Esophagus squamous epithelium (tissue), 5 donors: Measurements from ENCODE around the gene VAV3. TPM values are rescaled to one million over a fixed set of nuclear protein-coding genes. Genes with fewer than 3 reads are reported as not detected.
A peak's percentile ranks its signal among the peaks of the same experiment; 100 is the strongest.

Experiments
- DNase-seq: peaks from one replicate; lab custom pipeline; 2025; lab: John Stamatoyannopoulos, UW
- H3K27ac ChIP-seq, 4 donors: fragments of 200-600 bp; sonication (generic); one replicate each; pipeline ENCODE4 v1.5.1; 2016 to 2019; ENCODE audit warnings: mild to moderate bottlenecking in 1 of 4
- H3K27me3 ChIP-seq, 4 donors: fragments of 200-600 bp; sonication (generic); 1 replicate in 3 of 4; 2 replicates in 1 of 4; pipeline versions ENCODE4 v1.5.1 to v1.6.0; 2017 to 2021; ENCODE audit warnings: antibody characterized with exemption in 1 of 4
- H3K36me3 ChIP-seq, 3 donors: fragments of 200-600 bp; sonication (generic); one replicate each; pipeline ENCODE4 v1.5.1; 2016 to 2019
- H3K4me1 ChIP-seq, 3 donors: fragments of 200-600 bp; sonication (generic); one replicate each; pipeline ENCODE4 v1.5.1; 2017 to 2019
- H3K4me3 ChIP-seq, 4 donors: fragments of 200-600 bp; sonication (generic); 1 replicate in 3 of 4; 2 replicates in 1 of 4; pipeline ENCODE4 v1.5.1; 2016 to 2019; ENCODE audit warnings: mild to moderate bottlenecking in 2 of 4, moderate library complexity in 1 of 4
- H3K9me3 ChIP-seq, 3 donors: fragments of 200-600 bp; sonication (generic); one replicate each; pipeline ENCODE4 v1.5.1; 2016 to 2019
- POLR2A ChIP-seq, 4 donors: fragments of 450-650 bp; IDR thresholded peaks; one replicate each; pipeline ENCODE4 v1.6.1; 2017; ENCODE audit warnings: antibody characterized with exemption in 4 of 4, mild to moderate bottlenecking in 4 of 4, moderate library complexity in 3 of 4
- WGBS, 2 donors: methylation state at CpG; one replicate each; pipeline ENCODE4 v1.1.5; 2018; 5-methylcytosine and 5-hydroxymethylcytosine counted together
- intact Hi-C: fragments of 100-400 bp; cut with DNase I; formaldehyde crosslinking; loops from one replicate; pipeline ENCODE4 v1.15.0; 2022
- total RNA-seq, 4 donors: library from RNA; depleted of rRNA; stranded (reverse); fragments of >200 nt; gene quantifications; one replicate each; pipeline ENCODE4 v1.1.0, GENCODE V29; 2016
- TF ChIP-seq, protein P1 (sequence below), 6 experiments: fragments of 450-650 bp in 4 of 6; fragments of 200-600 bp in 2 of 6; sonication (generic) in 2 of 6; IDR thresholded peaks; one replicate each; pipeline ENCODE4 v1.5.1; 2016 to 2019; ENCODE audit warnings: antibody characterized with exemption in 6 of 6, mild to moderate bottlenecking in 4 of 6, moderate library complexity in 4 of 6
- donor health status: DM: yes; HTN: yes; CAD: no.

Gene VAV3
- total RNA-seq, 4 donors from 2014 or later = 43.4 to 126 (median 76.9) TPM

DNA sequence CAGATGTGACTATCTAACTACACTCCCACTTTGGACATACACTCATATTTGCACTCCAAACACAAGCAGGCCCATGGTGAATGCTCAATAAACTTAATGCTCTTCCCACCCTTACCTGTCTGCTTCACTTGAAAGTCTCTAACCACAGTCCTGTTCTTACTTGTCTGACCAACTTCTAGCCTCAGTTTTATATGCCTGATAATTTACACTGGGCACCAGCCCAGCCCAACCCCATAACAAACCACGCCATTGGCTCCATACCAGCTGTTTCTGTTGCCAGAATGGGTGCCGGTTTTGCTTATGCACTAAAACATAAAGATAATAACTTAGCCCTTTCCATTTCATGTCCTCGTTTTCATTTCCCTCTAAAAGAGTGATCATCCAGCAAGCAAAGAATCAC lies 428.7 kb downstream of the VAV3 start:
- Histone ChIP-seq H3K4me1 (peaks cover 19 to 70% (median 43%) of the 10 kb centered on the region in 3 donors), H3K4me3 (no peak overlapping the region), H3K27ac (peak overlapping the region; percentile 27 to 86 (median 82)), H3K36me3 (no peaks in the 10 kb centered on the region), H3K27me3 (no peaks in the 10 kb centered on the region), H3K9me3 (no peaks in the 10 kb centered on the region)
- intact Hi-C loops = no loop called here
- 17 to 21% methylated on average over 3 of the region's 3 CpGs for WGBS, 2 donors
- DNase-seq = no peak
- TF ChIP-seq, protein P1, sequence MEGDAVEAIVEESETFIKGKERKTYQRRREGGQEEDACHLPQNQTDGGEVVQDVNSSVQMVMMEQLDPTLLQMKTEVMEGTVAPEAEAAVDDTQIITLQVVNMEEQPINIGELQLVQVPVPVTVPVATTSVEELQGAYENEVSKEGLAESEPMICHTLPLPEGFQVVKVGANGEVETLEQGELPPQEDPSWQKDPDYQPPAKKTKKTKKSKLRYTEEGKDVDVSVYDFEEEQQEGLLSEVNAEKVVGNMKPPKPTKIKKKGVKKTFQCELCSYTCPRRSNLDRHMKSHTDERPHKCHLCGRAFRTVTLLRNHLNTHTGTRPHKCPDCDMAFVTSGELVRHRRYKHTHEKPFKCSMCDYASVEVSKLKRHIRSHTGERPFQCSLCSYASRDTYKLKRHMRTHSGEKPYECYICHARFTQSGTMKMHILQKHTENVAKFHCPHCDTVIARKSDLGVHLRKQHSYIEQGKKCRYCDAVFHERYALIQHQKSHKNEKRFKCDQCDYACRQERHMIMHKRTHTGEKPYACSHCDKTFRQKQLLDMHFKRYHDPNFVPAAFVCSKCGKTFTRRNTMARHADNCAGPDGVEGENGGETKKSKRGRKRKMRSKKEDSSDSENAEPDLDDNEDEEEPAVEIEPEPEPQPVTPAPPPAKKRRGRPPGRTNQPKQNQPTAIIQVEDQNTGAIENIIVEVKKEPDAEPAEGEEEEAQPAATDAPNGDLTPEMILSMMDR (IDR thresholded peaks at IDR 0.05) = no peak
- no peak for TF ChIP-seq POLR2A (IDR thresholded peaks at IDR 0.05)

GRCh38 chr1:107535091-107535490 lies 429.9 kb downstream of the VAV3 start:
- Histone ChIP-seq H3K4me1 (peaks cover 20 to 81% (median 45%) of the 10 kb centered on the region in 3 donors), H3K36me3 (no peaks in the 10 kb centered on the region), H3K9me3 (no peaks in the 10 kb centered on the region), H3K27ac (peak overlapping the region; percentile 14 to 86 (median 82)), H3K4me3 (no peak overlapping the region), H3K27me3 (no peaks in the 10 kb centered on the region)
- 58 to 63% methylated on average over 6 of the region's 6 CpGs for WGBS, 2 donors
- intact Hi-C loops = no loop called here
- TF ChIP-seq POLR2A (IDR thresholded peaks at IDR 0.05) = no peak
- TF ChIP-seq, protein P1 (IDR thresholded peaks at IDR 0.05) = no peak
- DNase-seq = no peak

DNA sequence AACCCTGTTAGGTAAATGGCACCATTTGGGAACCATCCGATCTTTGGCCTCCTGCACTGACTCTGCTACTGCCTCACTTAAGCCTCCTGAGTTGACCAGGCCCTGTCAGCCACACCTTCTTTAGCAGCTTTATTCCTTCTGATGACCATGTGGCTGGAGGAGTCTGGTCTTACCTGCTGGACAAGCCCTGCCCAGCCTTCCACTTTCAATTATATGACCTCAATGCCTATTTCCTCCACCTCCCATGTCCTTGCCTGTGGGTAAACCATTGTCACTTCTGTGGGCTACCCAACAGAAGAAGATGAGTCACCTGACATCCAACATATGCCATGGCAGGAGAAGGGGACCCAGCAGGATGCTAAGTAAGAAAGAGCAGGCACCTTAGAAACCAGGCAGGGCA lies 430.3 kb downstream of the VAV3 start:
- Histone ChIP-seq H3K36me3 (no peaks in the 10 kb centered on the region), H3K27ac (peak overlapping the region; percentile 14 to 86 (median 82)), H3K4me1 (peaks cover 20 to 85% (median 49%) of the 10 kb centered on the region in 3 donors), H3K27me3 (no peaks in the 10 kb centered on the region), H3K9me3 (no peaks in the 10 kb centered on the region), H3K4me3 (no peak overlapping the region)
- WGBS, 2 donors = 89% methylated on average over 1 of the region's 1 CpG; no CpG with 5 or more reads in 1 of the 2 donors
- intact Hi-C loops = no loop called here
- DNase-seq = no peak
- TF ChIP-seq POLR2A (IDR thresholded peaks at IDR 0.05) = no peak
- TF ChIP-seq, protein P1 (IDR thresholded peaks at IDR 0.05) = no peak

GRCh38 chr1:107533436-107533835 lies 431.5 kb downstream of the VAV3 start:
- 74 to 80% methylated on average over 2 of the region's 2 CpGs for WGBS, 2 donors
- TF ChIP-seq, protein P1 (IDR thresholded peaks at IDR 0.05) = no peak
- TF ChIP-seq POLR2A (IDR thresholded peaks at IDR 0.05) = no peak
- Histone ChIP-seq H3K4me3 (no peak overlapping the region), H3K4me1 (peaks cover 20 to 89% (median 49%) of the 10 kb centered on the region in 3 donors), H3K9me3 (no peaks in the 10 kb centered on the region), H3K27me3 (no peaks in the 10 kb centered on the region), H3K27ac (peak overlapping the region in 2 of 4 donors; percentile 84 to 86), H3K36me3 (no peaks in the 10 kb centered on the region)
- intact Hi-C loops = no loop called here
- DNase-seq = no peak

DNA sequence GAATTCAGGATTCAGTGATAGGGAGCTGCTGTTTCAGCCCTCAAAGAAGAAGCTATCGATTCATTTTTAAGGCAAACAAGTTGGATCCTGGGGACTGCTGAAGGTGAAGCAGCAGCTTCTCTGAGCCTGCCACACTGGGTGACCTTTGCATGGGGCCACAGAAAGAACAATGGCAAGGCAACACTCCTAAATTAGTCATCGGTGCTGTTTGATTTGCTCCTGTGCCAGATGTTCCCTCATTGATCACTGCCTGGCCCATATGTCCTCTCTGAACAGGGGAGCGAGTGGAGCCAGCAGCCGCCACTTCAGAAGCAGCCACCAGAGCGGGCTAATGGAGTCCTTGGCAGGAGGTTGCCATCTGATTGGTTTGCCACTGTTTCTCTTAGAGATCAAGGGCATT lies 432.7 kb downstream of the VAV3 start:
- DNase-seq = no peak
- Histone ChIP-seq H3K27ac (peak overlapping the region; percentile 57 to 86 (median 80)), H3K36me3 (no peaks in the 10 kb centered on the region), H3K4me3 (no peak overlapping the region), H3K27me3 (no peaks in the 10 kb centered on the region), H3K9me3 (no peaks in the 10 kb centered on the region), H3K4me1 (peaks cover 20 to 80% (median 49%) of the 10 kb centered on the region in 3 donors)
- 38 to 54% methylated on average over 1 to 4 of the region's 5 CpGs for WGBS, 2 donors
- TF ChIP-seq POLR2A (IDR thresholded peaks at IDR 0.05) = no peak
- TF ChIP-seq, protein P1 (IDR thresholded peaks at IDR 0.05) = no peak
- intact Hi-C loops = no loop called here
